Activated CD8-positive, alpha-beta T cell treated with anti-CD3 and anti-CD28 coated beads for 36 hours (primary cell): ENCODE data around the gene KMT2E. TPM values are rescaled to one million over a fixed set of nuclear protein-coding genes. Genes with fewer than 3 reads are reported as not detected.
"Not testable (repeated sequence)": the region's sequence is repeated elsewhere in the genome, so short reads cannot be mapped to it uniquely, and the experiment has no call there.

Experiments
- ATAC-seq: fragments of 200-7000 bp; cut with Tn5 transposase; one replicate; pipeline ENCODE4 v1.10.0; 2021; ENCODE audit warnings: mild to moderate bottlenecking, moderate library complexity
- CTCF ChIA-PET: fragments of 350-600 bp; sonication (Branson Sonifier 250); formaldehyde crosslinking; loops from one replicate; lab custom pipeline; 2021; ENCODE audit warnings: antibody characterized with exemption; lab: Charles Lee
- POLR2A ChIA-PET: fragments of 350-600 bp; sonication (Branson Sonifier 250); formaldehyde crosslinking; loops from one replicate; lab custom pipeline; 2021; ENCODE audit warnings: antibody characterized with exemption; lab: Charles Lee
- DNase-seq: peaks from one replicate; pipeline ENCODE4 v3.0.0-alpha.2; 2020
- H3K27ac Mint-ChIP-seq: one replicate; pipeline ENCODE4 v1.8.0; 2021; ENCODE audit warnings: mild to moderate bottlenecking, mixed read lengths
- H3K27me3 Mint-ChIP-seq: one replicate; pipeline ENCODE4 v1.8.0; 2021; ENCODE audit warnings: mixed read lengths
- H3K36me3 Mint-ChIP-seq: one replicate; pipeline ENCODE4 v1.8.0; 2021; ENCODE audit warnings: low read depth, mixed read lengths
- H3K4me1 Mint-ChIP-seq: one replicate; pipeline ENCODE4 v1.8.0; 2021; ENCODE audit warnings: low read depth, mixed read lengths
- H3K4me3 Mint-ChIP-seq: one replicate; pipeline ENCODE4 v1.8.0; 2021; ENCODE audit warnings: mild to moderate bottlenecking, moderate library complexity, mixed read lengths
- H3K9me3 Mint-ChIP-seq: one replicate; pipeline ENCODE4 v1.8.0; 2021; ENCODE audit warnings: mixed read lengths
- CTCF ChIP-seq: fragments of 200-600 bp; IDR thresholded peaks from one replicate; pipeline ENCODE4 v1.8.0; 2022; ENCODE audit warnings: antibody characterized with exemption, mild to moderate bottlenecking
- intact Hi-C: fragments of 100-400 bp; cut with micrococcal nuclease; formaldehyde crosslinking; loops from one replicate; pipeline ENCODE4 v1.10.0; 2022
- total RNA-seq, 2 experiments: library from RNA; stranded (reverse); gene quantifications; one replicate each; pipeline ENCODE4 v1.2.3, GENCODE V29; 2021

Gene KMT2E
- total RNA-seq, 2 experiments from 2014 or later: 94.7 to 98.4 TPM

GRCh38 chr7:105037319-105037718 lies 23.3 kb downstream of the KMT2E start:
- H3K36me3 Mint-ChIP-seq: peaks cover 37% of the 10 kb centered on the region
- ChIA-PET POLR2A (interaction anchor here (2.2 kb wide), 1 partner anchor 24 kb away, joined by 9 read pairs; no protein-coding TSS in a partner anchor), CTCF (interaction anchor here (0.9 to 3.6 kb wide), 4 partner anchors 31 to 60 kb away, joined by 3 to 23 read pairs (median 4); no protein-coding TSS in a partner anchor)
- DNase-seq: no peak
- peak overlapping the region; percentile 68 for H3K27ac Mint-ChIP-seq
- peaks cover 59% of the 10 kb centered on the region for H3K4me1 Mint-ChIP-seq
- TF ChIP-seq CTCF: no peak
- ATAC-seq: no peak
- H3K4me3 Mint-ChIP-seq: no peak overlapping the region
- no peaks in the 10 kb centered on the region for H3K9me3 Mint-ChIP-seq
- intact Hi-C loops: loop anchor here (1.0 kb wide), 1 partner anchor 20 kb away; no protein-coding TSS in a partner anchor
- no peaks in the 10 kb centered on the region for H3K27me3 Mint-ChIP-seq

- Mint-ChIP-seq H3K36me3 (peaks cover 49% of the 10 kb centered on the region), H3K4me1 (peaks cover 41% of the 10 kb centered on the region), H3K27ac (peak overlapping the region; percentile 18), H3K4me3 (no peak overlapping the region), H3K9me3 (no peaks in the 10 kb centered on the region), H3K27me3 (no peaks in the 10 kb centered on the region)
- intact Hi-C loops: loop anchor here (5.0 kb wide), 1 partner anchor 62 kb away; no protein-coding TSS in a partner anchor
- ChIA-PET POLR2A (no interaction called here), CTCF (no interaction called here)
- ATAC-seq: no peak
- no peak for TF ChIP-seq CTCF
- DNase-seq: no peak
Measured at GRCh38 chr7:105044449-105045070, 30.6 kb downstream of the KMT2E start.

- Mint-ChIP-seq H3K27me3 (no peaks in the 10 kb centered on the region), H3K9me3 (no peaks in the 10 kb centered on the region), H3K4me3 (no peak overlapping the region), H3K27ac (no peak overlapping the region), H3K36me3 (peaks cover 60% of the 10 kb centered on the region), H3K4me1 (peaks cover 47% of the 10 kb centered on the region)
- ChIA-PET CTCF (interaction anchor here (0.8 to 1.6 kb wide), 2 partner anchors 65 to 66 kb away, joined by 3 to 7 read pairs; no protein-coding TSS in a partner anchor), POLR2A (interaction anchor here (2.1 kb wide), 1 partner anchor 29 kb away, joined by 7 read pairs; no protein-coding TSS in a partner anchor)
- DNase-seq (no peak), ATAC-seq (no peak)
- TF ChIP-seq CTCF: no peak
- intact Hi-C loops: no loop called here
Measured at GRCh38 chr7:105046414-105046813, 32.4 kb downstream of the KMT2E start.

- intact Hi-C loops: no loop called here
- TF ChIP-seq CTCF: no peak
- DNase-seq (no peak), ATAC-seq (no peak)
- Mint-ChIP-seq H3K36me3 (peaks cover 60% of the 10 kb centered on the region), H3K9me3 (no peaks in the 10 kb centered on the region), H3K4me1 (peaks cover 52% of the 10 kb centered on the region), H3K4me3 (no peak overlapping the region), H3K27ac (no peak overlapping the region), H3K27me3 (no peaks in the 10 kb centered on the region)
- POLR2A ChIA-PET: interaction anchor here (1.0 to 2.1 kb wide), 2 partner anchors 31 to 41 kb away, joined by 3 to 7 read pairs; no protein-coding TSS in a partner anchor
- CTCF ChIA-PET: interaction anchor here (1.3 to 2.1 kb wide), 4 partner anchors 11 to 66 kb away, joined by 3 to 7 read pairs (median 4); no protein-coding TSS in a partner anchor
Measured at GRCh38 chr7:105047932-105048331, 33.9 kb downstream of the KMT2E start.

GRCh38 chr7:105050493-105050892 lies 36.5 kb downstream of the KMT2E start:
- ChIA-PET POLR2A (interaction anchor here (0.7 to 0.9 kb wide), 2 partner anchors 41 to 275 kb away, joined by 3 to 4 read pairs; no protein-coding TSS in a partner anchor), CTCF (no interaction called here)
- no peaks in the 10 kb centered on the region for H3K9me3 Mint-ChIP-seq
- peak; percentile 24 for TF ChIP-seq CTCF
- H3K27me3 Mint-ChIP-seq: no peaks in the 10 kb centered on the region
- peaks cover 66% of the 10 kb centered on the region for H3K36me3 Mint-ChIP-seq
- peaks cover 49% of the 10 kb centered on the region for H3K4me1 Mint-ChIP-seq
- DNase-seq (no peak), ATAC-seq (no peak)
- intact Hi-C loops: no loop called here
- H3K27ac Mint-ChIP-seq: peak overlapping the region; percentile 14
- no peak overlapping the region for H3K4me3 Mint-ChIP-seq

GRCh38 chr7:105050899-105051298 lies 36.9 kb downstream of the KMT2E start:
- DNase-seq, H3K9me3 Mint-ChIP-seq, intact Hi-C loops, ATAC-seq, H3K4me3 Mint-ChIP-seq, H3K27me3 Mint-ChIP-seq: not testable (repeated sequence)
- ChIA-PET CTCF (interaction anchor here (1.8 kb wide), 1 partner anchor 69 kb away, joined by 7 read pairs; no protein-coding TSS in a partner anchor), POLR2A (interaction anchor here (0.9 kb wide), 1 partner anchor 42 kb away, joined by 4 read pairs; no protein-coding TSS in a partner anchor)
- peak overlapping the region; percentile 68 for H3K27ac Mint-ChIP-seq
- peaks cover 66% of the 10 kb centered on the region for H3K36me3 Mint-ChIP-seq
- peaks cover 51% of the 10 kb centered on the region for H3K4me1 Mint-ChIP-seq
